ENCODE measurements around the gene LAT. TPM values are rescaled to one million over a fixed set of nuclear protein-coding genes. Genes with fewer than 3 reads are reported as not detected.

Gene LAT
- total RNA-seq, 1 donor from 2014 or later: 3.3 TPM

- H3K4me2 ChIP-seq (ENCODE audit: low read length): no peak overlapping the region
- FAIRE-seq: no peak
- no peak overlapping the region for H3K27ac ChIP-seq (ENCODE audit: low read depth, low read length)
- H3K36me3 Mint-ChIP-seq (ENCODE audit: low read depth, unreplicated experiment): peaks cover 22% of the 10 kb centered on the region
- H3K27me3 ChIP-seq (ENCODE audit: insufficient read depth, low read length): no peaks in the 10 kb centered on the region
- TF ChIP-seq, protein P1, sequence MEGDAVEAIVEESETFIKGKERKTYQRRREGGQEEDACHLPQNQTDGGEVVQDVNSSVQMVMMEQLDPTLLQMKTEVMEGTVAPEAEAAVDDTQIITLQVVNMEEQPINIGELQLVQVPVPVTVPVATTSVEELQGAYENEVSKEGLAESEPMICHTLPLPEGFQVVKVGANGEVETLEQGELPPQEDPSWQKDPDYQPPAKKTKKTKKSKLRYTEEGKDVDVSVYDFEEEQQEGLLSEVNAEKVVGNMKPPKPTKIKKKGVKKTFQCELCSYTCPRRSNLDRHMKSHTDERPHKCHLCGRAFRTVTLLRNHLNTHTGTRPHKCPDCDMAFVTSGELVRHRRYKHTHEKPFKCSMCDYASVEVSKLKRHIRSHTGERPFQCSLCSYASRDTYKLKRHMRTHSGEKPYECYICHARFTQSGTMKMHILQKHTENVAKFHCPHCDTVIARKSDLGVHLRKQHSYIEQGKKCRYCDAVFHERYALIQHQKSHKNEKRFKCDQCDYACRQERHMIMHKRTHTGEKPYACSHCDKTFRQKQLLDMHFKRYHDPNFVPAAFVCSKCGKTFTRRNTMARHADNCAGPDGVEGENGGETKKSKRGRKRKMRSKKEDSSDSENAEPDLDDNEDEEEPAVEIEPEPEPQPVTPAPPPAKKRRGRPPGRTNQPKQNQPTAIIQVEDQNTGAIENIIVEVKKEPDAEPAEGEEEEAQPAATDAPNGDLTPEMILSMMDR (IDR thresholded peaks at IDR 0.05; ENCODE audit: insufficient read depth, low read depth, low read length): peak; percentile 36
- TF ChIP-seq EZH2 (IDR thresholded peaks at IDR 0.05; ENCODE audit: insufficient read depth, low read length): no peak
- no peak overlapping the region for H3K9ac ChIP-seq (ENCODE audit: low read length)
- H2AFZ ChIP-seq (ENCODE audit: low read depth, low read length): no peak overlapping the region
- no peaks in the 10 kb centered on the region for H3K4me1 ChIP-seq (ENCODE audit: insufficient read depth, low read length)
- H3K4me3 ChIP-seq (ENCODE audit: insufficient read depth, low read depth, low read length): no peak overlapping the region
- H3K9me3 ChIP-seq (ENCODE audit: insufficient read depth, low read depth, low read length): peaks cover 3% of the 10 kb centered on the region
- no peaks in the 10 kb centered on the region for H3K9me3 Mint-ChIP-seq (ENCODE audit: unreplicated experiment)
- H3K36me3 ChIP-seq (ENCODE audit: insufficient read depth, low read length): peaks cover 3% of the 10 kb centered on the region
- no peak for DNase-seq (ENCODE audit: low read depth)
- peaks cover 2% of the 10 kb centered on the region for H3K4me1 Mint-ChIP-seq (ENCODE audit: low read depth, unreplicated experiment)
- no peaks in the 10 kb centered on the region for H3K27me3 Mint-ChIP-seq (ENCODE audit: low read depth, unreplicated experiment)
- H3K27ac Mint-ChIP-seq (ENCODE audit: unreplicated experiment): no peak overlapping the region
- H3K4me3 Mint-ChIP-seq (ENCODE audit: unreplicated experiment): no peak overlapping the region
- peaks cover 15% of the 10 kb centered on the region for H4K20me1 ChIP-seq (ENCODE audit: insufficient read depth, low read length)
- H3K79me2 ChIP-seq (ENCODE audit: insufficient read depth, low read length): peaks cover 13% of the 10 kb centered on the region
Measured at GRCh38 chr16:28981517-28981916, 3.3 kb upstream of the LAT start.

- no peak for FAIRE-seq
- Histone ChIP-seq H3K4me1 (ENCODE audit: insufficient read depth, low read length) (no peaks in the 10 kb centered on the region), H3K9ac (ENCODE audit: low read length) (no peak overlapping the region), H2AFZ (ENCODE audit: low read depth, low read length) (no peak overlapping the region), H3K4me3 (ENCODE audit: insufficient read depth, low read depth, low read length) (no peak overlapping the region), H3K9me3 (ENCODE audit: insufficient read depth, low read depth, low read length) (peaks cover 3% of the 10 kb centered on the region), H3K4me2 (ENCODE audit: low read length) (no peak overlapping the region), H3K27me3 (ENCODE audit: insufficient read depth, low read length) (no peaks in the 10 kb centered on the region), H3K79me2 (ENCODE audit: insufficient read depth, low read length) (peaks cover 7% of the 10 kb centered on the region), H3K36me3 (ENCODE audit: insufficient read depth, low read length) (peaks cover 3% of the 10 kb centered on the region), H4K20me1 (ENCODE audit: insufficient read depth, low read length) (peaks cover 12% of the 10 kb centered on the region), H3K27ac (ENCODE audit: low read depth, low read length) (no peak overlapping the region)
- Mint-ChIP-seq H3K36me3 (ENCODE audit: low read depth, unreplicated experiment) (peaks cover 25% of the 10 kb centered on the region), H3K27me3 (ENCODE audit: low read depth, unreplicated experiment) (no peaks in the 10 kb centered on the region), H3K4me1 (ENCODE audit: low read depth, unreplicated experiment) (peaks cover 2% of the 10 kb centered on the region), H3K27ac (ENCODE audit: unreplicated experiment) (no peak overlapping the region), H3K9me3 (ENCODE audit: unreplicated experiment) (peaks cover 2% of the 10 kb centered on the region), H3K4me3 (ENCODE audit: unreplicated experiment) (no peak overlapping the region)
- no peak for DNase-seq (ENCODE audit: low read depth)
- no peak for TF ChIP-seq EZH2 (IDR thresholded peaks at IDR 0.05; ENCODE audit: insufficient read depth, low read length)
- TF ChIP-seq, protein P1 (IDR thresholded peaks at IDR 0.05; ENCODE audit: insufficient read depth, low read depth, low read length): no peak
Measured at GRCh38 chr16:28982418-28982817, 2.4 kb upstream of the LAT start.

GRCh38 chr16:28982949-28983348 is 1.9 kb upstream of the LAT start:
- no peak overlapping the region for H3K9ac ChIP-seq (ENCODE audit: low read length)
- no peak overlapping the region for H3K4me2 ChIP-seq (ENCODE audit: low read length)
- TF ChIP-seq EZH2 (IDR thresholded peaks at IDR 0.05; ENCODE audit: insufficient read depth, low read length): no peak
- TF ChIP-seq, protein P1 (IDR thresholded peaks at IDR 0.05; ENCODE audit: insufficient read depth, low read depth, low read length): no peak
- peaks cover 7% of the 10 kb centered on the region for H4K20me1 ChIP-seq (ENCODE audit: insufficient read depth, low read length)
- H3K79me2 ChIP-seq (ENCODE audit: insufficient read depth, low read length): peaks cover 1% of the 10 kb centered on the region
- no peaks in the 10 kb centered on the region for H3K27me3 ChIP-seq (ENCODE audit: insufficient read depth, low read length)
- peaks cover 2% of the 10 kb centered on the region for H3K9me3 Mint-ChIP-seq (ENCODE audit: unreplicated experiment)
- H3K36me3 ChIP-seq (ENCODE audit: insufficient read depth, low read length): peaks cover 3% of the 10 kb centered on the region
- H3K27me3 Mint-ChIP-seq (ENCODE audit: low read depth, unreplicated experiment): no peaks in the 10 kb centered on the region
- no peak overlapping the region for H3K27ac Mint-ChIP-seq (ENCODE audit: unreplicated experiment)
- peaks cover 3% of the 10 kb centered on the region for H3K9me3 ChIP-seq (ENCODE audit: insufficient read depth, low read depth, low read length)
- H3K4me1 ChIP-seq (ENCODE audit: insufficient read depth, low read length): no peaks in the 10 kb centered on the region
- H3K4me3 Mint-ChIP-seq (ENCODE audit: unreplicated experiment): no peak overlapping the region
- FAIRE-seq: no peak
- DNase-seq (ENCODE audit: low read depth): no peak
- H2AFZ ChIP-seq (ENCODE audit: low read depth, low read length): no peak overlapping the region
- no peak overlapping the region for H3K4me3 ChIP-seq (ENCODE audit: insufficient read depth, low read depth, low read length)
- peaks cover 25% of the 10 kb centered on the region for H3K36me3 Mint-ChIP-seq (ENCODE audit: low read depth, unreplicated experiment)
- peaks cover 2% of the 10 kb centered on the region for H3K4me1 Mint-ChIP-seq (ENCODE audit: low read depth, unreplicated experiment)
- H3K27ac ChIP-seq (ENCODE audit: low read depth, low read length): no peak overlapping the region
